Endothelial cell of umbilical vein (primary cell): ENCODE measurements around the gene PRKAR1B. TPM values are rescaled to one million over a fixed set of nuclear protein-coding genes. Genes with fewer than 3 reads are reported as not detected.

ENCODE experiments used
- BruUV-seq: library from RNA; stranded (reverse); fragments of 400-500 nt; replicated peaks from 2 replicates; lab custom pipeline; 2021; lab: Mats Ljungman, UMichigan
- CTCF ChIA-PET: fragments of 300-600, 350-600 bp; sonication (Branson Sonifier 250); formaldehyde crosslinking; loops from one replicate; lab custom pipeline; 2021; ENCODE audit warnings: antibody characterized with exemption, inconsistent platforms; lab: Charles Lee
- POLR2A ChIA-PET: fragments of 300-600, 350-600 bp; sonication (Branson Sonifier 250); formaldehyde crosslinking; loops from one replicate; lab custom pipeline; 2021; ENCODE audit warnings: antibody characterized with exemption, inconsistent platforms; lab: Charles Lee
- DNase-seq: peaks from one replicate; pipeline ENCODE4 v3.0.0-alpha.2; 2011; ENCODE audit warnings: low read depth, low spot score
- FAIRE-seq: peaks from 2 replicates; lab custom pipeline; 2011; peaks lifted over from hg19 to GRCh38; lab: Jason Lieb, UNC
- H2AFZ ChIP-seq: 2 replicates; pipeline ENCODE4 v1.6.0; 2012; ENCODE audit warnings: low read depth, low read length, control low read depth, inconsistent platforms
- H3K27ac ChIP-seq: 2 replicates; pipeline ENCODE4 v1.5.1; 2011; ENCODE audit warnings: low read depth, mild to moderate bottlenecking, control low read depth, low read length, moderate library complexity; ENCODE audit not compliant: insufficient read depth
- H3K27me3 ChIP-seq, 2 experiments: 2 replicates each; pipeline versions ENCODE4 v1.6.0 to v1.6.1; 2011; ENCODE audit warnings: low read length in 2 of 2, mixed read lengths in 1 of 2; ENCODE audit not compliant: control insufficient read depth in 2 of 2, insufficient read depth in 2 of 2
- H3K36me3 ChIP-seq, 2 experiments: 2 replicates in 1 of 2; 3 replicates in 1 of 2; pipeline ENCODE4 v1.5.1; 2011; ENCODE audit warnings: low read length in 2 of 2, mild to moderate bottlenecking in 1 of 2, moderate library complexity in 1 of 2; ENCODE audit not compliant: control insufficient read depth in 2 of 2, insufficient read depth in 2 of 2; ENCODE audit errors: extremely low read depth in 1 of 2
- H3K4me1 ChIP-seq: 3 replicates; pipeline ENCODE4 v1.5.1; 2011; ENCODE audit warnings: mild to moderate bottlenecking, low read length; ENCODE audit not compliant: control insufficient read depth, insufficient read depth; ENCODE audit errors: extremely low read depth
- H3K4me2 ChIP-seq: 2 replicates; pipeline ENCODE4 v1.6.1; 2011; ENCODE audit warnings: low read length, control low read depth, mixed read lengths; ENCODE audit not compliant: insufficient read depth
- H3K4me3 ChIP-seq, 3 experiments: fragments of 200-600 bp in 1 of 3; sonication (generic), shearing (Covaris generic) in 1 of 3; replicated peaks in 1 of 3; 2 replicates each; pipeline ENCODE4 v1.5.1; 2011 to 2016; ENCODE audit warnings: control low read depth in 3 of 3, low read length in 3 of 3, mild to moderate bottlenecking in 2 of 3, inconsistent platforms in 1 of 3, low read depth in 1 of 3, moderate library complexity in 1 of 3; ENCODE audit not compliant: insufficient read depth in 1 of 3
- H3K79me2 ChIP-seq: 2 replicates; pipeline ENCODE4 v1.6.0; 2012; ENCODE audit warnings: low read length, inconsistent platforms; ENCODE audit not compliant: control insufficient read depth, insufficient read depth
- H3K9ac ChIP-seq: replicated peaks from 2 replicates; pipeline ENCODE3; 2011; ENCODE audit warnings: low read length, control low read depth; ENCODE audit not compliant: insufficient read depth; ENCODE audit errors: extremely low read depth
- H3K9me1 ChIP-seq: replicated peaks from 3 replicates; pipeline ENCODE4 v1.6.0; 2011; ENCODE audit warnings: mild to moderate bottlenecking, low read length; ENCODE audit not compliant: control insufficient read depth, insufficient read depth; ENCODE audit errors: extremely low read depth
- H3K9me3 ChIP-seq: replicated peaks from 2 replicates; pipeline ENCODE4 v1.5.1; 2012; ENCODE audit warnings: low read length, inconsistent platforms; ENCODE audit not compliant: control insufficient read depth, insufficient read depth
- H4K20me1 ChIP-seq: replicated peaks from 2 replicates; pipeline ENCODE3; 2011; ENCODE audit warnings: mild to moderate bottlenecking, low read length; ENCODE audit not compliant: control insufficient read depth, insufficient read depth; ENCODE audit errors: extremely low read depth
- EZH2 ChIP-seq: IDR thresholded peaks from 2 replicates; pipeline ENCODE4 v1.6.1; 2012; ENCODE audit warnings: borderline replicate concordance, low read depth, mild to moderate bottlenecking, moderate library complexity, low read length, inconsistent platforms; ENCODE audit not compliant: severe bottlenecking
- FOS ChIP-seq: IDR thresholded peaks from 2 replicates; pipeline ENCODE4 v1.6.1; 2011; ENCODE audit warnings: mild to moderate bottlenecking, low read length, moderate library complexity, borderline replicate concordance; ENCODE audit not compliant: insufficient read depth
- GATA2 ChIP-seq: IDR thresholded peaks from 2 replicates; pipeline ENCODE4 v1.7.0; 2011; ENCODE audit warnings: low read depth, mild to moderate bottlenecking, moderate library complexity, mixed read lengths, low read length; ENCODE audit not compliant: insufficient read length, insufficient read depth
- MYC ChIP-seq: IDR thresholded peaks from one replicate; pipeline ENCODE4 v1.6.1; 2011; ENCODE audit warnings: mild to moderate bottlenecking, low read depth, low read length
- POLR2A ChIP-seq: IDR thresholded peaks from 2 replicates; pipeline ENCODE4 v1.6.1; 2012; ENCODE audit warnings: low read depth, mild to moderate bottlenecking, control low read depth, low read length
- POLR2AphosphoS5 ChIP-seq: IDR thresholded peaks from 2 replicates; pipeline ENCODE4 v1.6.1; 2012; ENCODE audit warnings: low read depth, mild to moderate bottlenecking, control low read depth, low read length, moderate library complexity; ENCODE audit not compliant: insufficient read depth
- dilution Hi-C: fragments of 300-500 bp; cut with MboI; formaldehyde crosslinking; loops from one replicate; pipeline ENCODE4 v1.15.0; 2019; ENCODE audit warnings: low sequenced_read_pairs; ENCODE audit not compliant: extremely low pct_ligation_motif_present
- intact Hi-C: fragments of 100-400 bp; cut with micrococcal nuclease; formaldehyde crosslinking; loops from one replicate; pipeline ENCODE4 v1.10.0; 2022
- polyA plus RNA-seq, 4 experiments: library from polyadenylated mRNA; depleted of rRNA in 3 of 4; stranded (reverse) in 3 of 4; unstranded in 1 of 4; fragments of >200 nt; gene quantifications; 2 replicates each; pipeline versions ENCODE4 v1.2.1 to v1.2.3, GENCODE V29; 2011 to 2012; ENCODE audit warnings: missing spikeins in 1 of 4
- total RNA-seq: library from RNA; stranded (reverse); gene quantifications from 2 replicates; pipeline ENCODE4 v1.2.3, GENCODE V29; 2021
- TF ChIP-seq, protein P1 (sequence below): IDR thresholded peaks from 2 replicates; pipeline ENCODE4 v1.6.1; 2011; ENCODE audit not compliant: insufficient read depth, insufficient read length
- TF ChIP-seq, protein P2 (sequence below), 2 donors: IDR thresholded peaks; 1 replicate in 1 of 2; 2 replicates in 1 of 2; pipeline ENCODE4 v1.5.1; 2011; ENCODE audit warnings: low read length in 2 of 2, mild to moderate bottlenecking in 2 of 2, moderate library complexity in 2 of 2, control low read depth in 1 of 2, inconsistent platforms in 1 of 2, low read depth in 1 of 2; ENCODE audit not compliant: insufficient read depth in 1 of 2; ENCODE audit errors: extremely low read depth in 1 of 2

PRKAR1B gene
- total and polyA plus RNA-seq, 2 donors (not counting 3 experiments of a cell fraction or from before 2014, with no cell fraction given), result 15.4 to 29.2 TPM

DNA sequence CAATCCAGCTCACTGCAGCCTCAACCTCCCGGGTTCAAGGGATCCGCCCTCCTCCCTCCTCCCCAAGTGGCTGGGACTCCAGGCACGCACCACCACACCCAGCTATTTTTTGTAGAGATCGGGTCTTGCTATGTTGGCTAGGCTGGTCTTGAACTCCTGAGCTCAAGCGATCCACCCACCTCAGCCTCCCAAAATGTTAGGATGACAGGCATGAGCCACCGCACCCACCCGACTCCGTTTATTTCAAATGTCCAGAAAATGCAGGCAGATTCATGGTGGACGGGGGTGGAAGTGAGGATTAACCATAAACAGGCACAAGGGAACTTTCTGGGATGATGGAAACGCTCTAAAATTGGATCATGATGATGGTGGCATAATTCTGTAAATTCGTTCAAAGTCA is 85.1 kb downstream of the PRKAR1B start:
- no peaks in the 10 kb centered on the region for H3K9me3 ChIP-seq
- FAIRE-seq, result no peak

More for the DNA sequence above, 85.1 kb downstream of the PRKAR1B start:
- Histone ChIP-seq H3K9ac (no peak overlapping the region), H3K36me3 (no peaks in the 10 kb centered on the region), H3K27ac (no peak overlapping the region), H3K4me1 (no peaks in the 10 kb centered on the region), H3K9me1 (no peaks in the 10 kb centered on the region), H3K79me2 (no peaks in the 10 kb centered on the region), H3K4me2 (no peak overlapping the region), H3K27me3 (no peaks in the 10 kb centered on the region), H3K4me3 (no peak overlapping the region), H2AFZ (no peak overlapping the region), H4K20me1 (no peaks in the 10 kb centered on the region)
- intact Hi-C loops, result no loop called here
- no peak for DNase-seq
- TF ChIP-seq EZH2 (no peak), POLR2A (no peak), MYC (no peak), GATA2 (no peak), FOS (no peak), POLR2AphosphoS5 (no peak)
- TF ChIP-seq, protein P1, sequence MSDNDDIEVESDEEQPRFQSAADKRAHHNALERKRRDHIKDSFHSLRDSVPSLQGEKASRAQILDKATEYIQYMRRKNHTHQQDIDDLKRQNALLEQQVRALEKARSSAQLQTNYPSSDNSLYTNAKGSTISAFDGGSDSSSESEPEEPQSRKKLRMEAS, result no peak
- TF ChIP-seq, protein P2, sequence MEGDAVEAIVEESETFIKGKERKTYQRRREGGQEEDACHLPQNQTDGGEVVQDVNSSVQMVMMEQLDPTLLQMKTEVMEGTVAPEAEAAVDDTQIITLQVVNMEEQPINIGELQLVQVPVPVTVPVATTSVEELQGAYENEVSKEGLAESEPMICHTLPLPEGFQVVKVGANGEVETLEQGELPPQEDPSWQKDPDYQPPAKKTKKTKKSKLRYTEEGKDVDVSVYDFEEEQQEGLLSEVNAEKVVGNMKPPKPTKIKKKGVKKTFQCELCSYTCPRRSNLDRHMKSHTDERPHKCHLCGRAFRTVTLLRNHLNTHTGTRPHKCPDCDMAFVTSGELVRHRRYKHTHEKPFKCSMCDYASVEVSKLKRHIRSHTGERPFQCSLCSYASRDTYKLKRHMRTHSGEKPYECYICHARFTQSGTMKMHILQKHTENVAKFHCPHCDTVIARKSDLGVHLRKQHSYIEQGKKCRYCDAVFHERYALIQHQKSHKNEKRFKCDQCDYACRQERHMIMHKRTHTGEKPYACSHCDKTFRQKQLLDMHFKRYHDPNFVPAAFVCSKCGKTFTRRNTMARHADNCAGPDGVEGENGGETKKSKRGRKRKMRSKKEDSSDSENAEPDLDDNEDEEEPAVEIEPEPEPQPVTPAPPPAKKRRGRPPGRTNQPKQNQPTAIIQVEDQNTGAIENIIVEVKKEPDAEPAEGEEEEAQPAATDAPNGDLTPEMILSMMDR (IDR thresholded peaks at IDR 0.05; ENCODE audit: extremely low read depth in 1 of 2, insufficient read depth in 1 of 2, low read depth in 1 of 2, low read length in 2 of 2), result no peak
- no TSS peak for BruUV-seq
- ChIA-PET CTCF (interaction anchor here (0.9 to 1.1 kb wide), 2 partner anchors 22 to 26 kb away, joined by 3 to 4 read pairs; no protein-coding TSS in a partner anchor), POLR2A (no interaction called here)
- dilution Hi-C loops, result no loop called here
